ENCODE measurements around the gene PRKCA. TPM values are rescaled to one million over a fixed set of nuclear protein-coding genes. Genes with fewer than 3 reads are reported as not detected.
A peak's percentile ranks its signal among the peaks of the same experiment; 100 is the strongest.

The PRKCA gene
- total and polyA plus RNA-seq, 10 of the 15 experiments (the other 5 are each of a cell fraction or from before 2014, with no cell fraction given) = 0.11 to 14.6 (median 0.72) TPM

DNA sequence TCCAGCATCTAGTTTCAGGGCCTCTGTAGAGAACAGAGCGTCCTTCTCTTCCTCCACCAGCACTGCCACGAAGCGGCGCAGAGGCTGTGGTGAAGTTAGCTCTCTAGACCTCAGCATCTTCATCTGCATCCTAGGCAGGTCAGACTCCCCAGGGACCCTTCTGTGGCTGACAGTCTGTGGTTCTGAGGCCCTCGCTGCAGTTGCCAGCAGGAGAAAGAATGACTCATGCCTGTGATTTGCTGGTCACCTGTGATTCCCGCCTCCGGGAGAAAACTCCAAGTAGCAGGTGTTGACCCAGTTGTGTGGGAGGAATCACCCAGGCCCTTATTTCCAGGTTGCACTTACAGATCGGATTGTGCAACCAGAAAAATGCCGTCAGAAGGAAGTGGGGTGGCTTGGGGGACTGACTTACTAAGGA lies 415.2 kb downstream of the PRKCA start (continued):
- TF ChIP-seq, protein P1, sequence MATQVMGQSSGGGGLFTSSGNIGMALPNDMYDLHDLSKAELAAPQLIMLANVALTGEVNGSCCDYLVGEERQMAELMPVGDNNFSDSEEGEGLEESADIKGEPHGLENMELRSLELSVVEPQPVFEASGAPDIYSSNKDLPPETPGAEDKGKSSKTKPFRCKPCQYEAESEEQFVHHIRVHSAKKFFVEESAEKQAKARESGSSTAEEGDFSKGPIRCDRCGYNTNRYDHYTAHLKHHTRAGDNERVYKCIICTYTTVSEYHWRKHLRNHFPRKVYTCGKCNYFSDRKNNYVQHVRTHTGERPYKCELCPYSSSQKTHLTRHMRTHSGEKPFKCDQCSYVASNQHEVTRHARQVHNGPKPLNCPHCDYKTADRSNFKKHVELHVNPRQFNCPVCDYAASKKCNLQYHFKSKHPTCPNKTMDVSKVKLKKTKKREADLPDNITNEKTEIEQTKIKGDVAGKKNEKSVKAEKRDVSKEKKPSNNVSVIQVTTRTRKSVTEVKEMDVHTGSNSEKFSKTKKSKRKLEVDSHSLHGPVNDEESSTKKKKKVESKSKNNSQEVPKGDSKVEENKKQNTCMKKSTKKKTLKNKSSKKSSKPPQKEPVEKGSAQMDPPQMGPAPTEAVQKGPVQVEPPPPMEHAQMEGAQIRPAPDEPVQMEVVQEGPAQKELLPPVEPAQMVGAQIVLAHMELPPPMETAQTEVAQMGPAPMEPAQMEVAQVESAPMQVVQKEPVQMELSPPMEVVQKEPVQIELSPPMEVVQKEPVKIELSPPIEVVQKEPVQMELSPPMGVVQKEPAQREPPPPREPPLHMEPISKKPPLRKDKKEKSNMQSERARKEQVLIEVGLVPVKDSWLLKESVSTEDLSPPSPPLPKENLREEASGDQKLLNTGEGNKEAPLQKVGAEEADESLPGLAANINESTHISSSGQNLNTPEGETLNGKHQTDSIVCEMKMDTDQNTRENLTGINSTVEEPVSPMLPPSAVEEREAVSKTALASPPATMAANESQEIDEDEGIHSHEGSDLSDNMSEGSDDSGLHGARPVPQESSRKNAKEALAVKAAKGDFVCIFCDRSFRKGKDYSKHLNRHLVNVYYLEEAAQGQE (IDR thresholded peaks at IDR 0.05; ENCODE audit: low read depth, low read length) = no peak
- peak; percentile 80 for TF ChIP-seq NR2F1 (conservative IDR thresholded peaks at IDR 0.05)
- TF ChIP-seq MEF2B (IDR thresholded peaks at IDR 0.05; ENCODE audit: partially characterized antibody, poor library complexity, severe bottlenecking) = peak; percentile 98
- peak; percentile 76 to 78 for TF ChIP-seq BHLHE40 (IDR thresholded peaks at IDR 0.05; ENCODE audit: borderline replicate concordance in 1 of 2, low read depth in 2 of 2, low read length in 1 of 2)
- TF ChIP-seq JUND (IDR thresholded peaks at IDR 0.05; ENCODE audit: low read depth, low read length) = peak; percentile 74; the same call in 1 of the 2 replicates
- TF ChIP-seq, protein P2, sequence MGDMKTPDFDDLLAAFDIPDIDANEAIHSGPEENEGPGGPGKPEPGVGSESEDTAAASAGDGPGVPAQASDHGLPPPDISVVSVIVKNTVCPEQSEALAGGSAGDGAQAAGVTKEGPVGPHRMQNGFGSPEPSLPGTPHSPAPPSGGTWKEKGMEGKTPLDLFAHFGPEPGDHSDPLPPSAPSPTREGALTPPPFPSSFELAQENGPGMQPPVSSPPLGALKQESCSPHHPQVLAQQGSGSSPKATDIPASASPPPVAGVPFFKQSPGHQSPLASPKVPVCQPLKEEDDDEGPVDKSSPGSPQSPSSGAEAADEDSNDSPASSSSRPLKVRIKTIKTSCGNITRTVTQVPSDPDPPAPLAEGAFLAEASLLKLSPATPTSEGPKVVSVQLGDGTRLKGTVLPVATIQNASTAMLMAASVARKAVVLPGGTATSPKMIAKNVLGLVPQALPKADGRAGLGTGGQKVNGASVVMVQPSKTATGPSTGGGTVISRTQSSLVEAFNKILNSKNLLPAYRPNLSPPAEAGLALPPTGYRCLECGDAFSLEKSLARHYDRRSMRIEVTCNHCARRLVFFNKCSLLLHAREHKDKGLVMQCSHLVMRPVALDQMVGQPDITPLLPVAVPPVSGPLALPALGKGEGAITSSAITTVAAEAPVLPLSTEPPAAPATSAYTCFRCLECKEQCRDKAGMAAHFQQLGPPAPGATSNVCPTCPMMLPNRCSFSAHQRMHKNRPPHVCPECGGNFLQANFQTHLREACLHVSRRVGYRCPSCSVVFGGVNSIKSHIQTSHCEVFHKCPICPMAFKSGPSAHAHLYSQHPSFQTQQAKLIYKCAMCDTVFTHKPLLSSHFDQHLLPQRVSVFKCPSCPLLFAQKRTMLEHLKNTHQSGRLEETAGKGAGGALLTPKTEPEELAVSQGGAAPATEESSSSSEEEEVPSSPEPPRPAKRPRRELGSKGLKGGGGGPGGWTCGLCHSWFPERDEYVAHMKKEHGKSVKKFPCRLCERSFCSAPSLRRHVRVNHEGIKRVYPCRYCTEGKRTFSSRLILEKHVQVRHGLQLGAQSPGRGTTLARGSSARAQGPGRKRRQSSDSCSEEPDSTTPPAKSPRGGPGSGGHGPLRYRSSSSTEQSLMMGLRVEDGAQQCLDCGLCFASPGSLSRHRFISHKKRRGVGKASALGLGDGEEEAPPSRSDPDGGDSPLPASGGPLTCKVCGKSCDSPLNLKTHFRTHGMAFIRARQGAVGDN (IDR thresholded peaks at IDR 0.05) = no peak
- TF ChIP-seq, protein P3, sequence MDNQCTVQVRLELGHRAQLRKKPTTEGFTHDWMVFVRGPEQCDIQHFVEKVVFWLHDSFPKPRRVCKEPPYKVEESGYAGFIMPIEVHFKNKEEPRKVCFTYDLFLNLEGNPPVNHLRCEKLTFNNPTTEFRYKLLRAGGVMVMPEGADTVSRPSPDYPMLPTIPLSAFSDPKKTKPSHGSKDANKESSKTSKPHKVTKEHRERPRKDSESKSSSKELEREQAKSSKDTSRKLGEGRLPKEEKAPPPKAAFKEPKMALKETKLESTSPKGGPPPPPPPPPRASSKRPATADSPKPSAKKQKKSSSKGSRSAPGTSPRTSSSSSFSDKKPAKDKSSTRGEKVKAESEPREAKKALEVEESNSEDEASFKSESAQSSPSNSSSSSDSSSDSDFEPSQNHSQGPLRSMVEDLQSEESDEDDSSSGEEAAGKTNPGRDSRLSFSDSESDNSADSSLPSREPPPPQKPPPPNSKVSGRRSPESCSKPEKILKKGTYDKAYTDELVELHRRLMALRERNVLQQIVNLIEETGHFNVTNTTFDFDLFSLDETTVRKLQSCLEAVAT (IDR thresholded peaks at IDR 0.05) = peak; percentile 79
- TF ChIP-seq LARP7 (IDR thresholded peaks at IDR 0.05) = no peak
- peak; percentile 94 for TF ChIP-seq GATAD2B (conservative IDR thresholded peaks at IDR 0.05; ENCODE audit: low read depth)
- no peak for TF ChIP-seq HDAC2 (IDR thresholded peaks at IDR 0.05)
- TF ChIP-seq RFX5 (IDR thresholded peaks at IDR 0.05; ENCODE audit: low read depth, low read length) = no peak
- peak; percentile 84 for TF ChIP-seq EED (IDR thresholded peaks at IDR 0.05; ENCODE audit: low read depth)
- peak; percentile 41; the same call in 1 of the 2 replicates for TF ChIP-seq BACH1 (IDR thresholded peaks at IDR 0.05; ENCODE audit: borderline replicate concordance)
- TF ChIP-seq, protein P4, sequence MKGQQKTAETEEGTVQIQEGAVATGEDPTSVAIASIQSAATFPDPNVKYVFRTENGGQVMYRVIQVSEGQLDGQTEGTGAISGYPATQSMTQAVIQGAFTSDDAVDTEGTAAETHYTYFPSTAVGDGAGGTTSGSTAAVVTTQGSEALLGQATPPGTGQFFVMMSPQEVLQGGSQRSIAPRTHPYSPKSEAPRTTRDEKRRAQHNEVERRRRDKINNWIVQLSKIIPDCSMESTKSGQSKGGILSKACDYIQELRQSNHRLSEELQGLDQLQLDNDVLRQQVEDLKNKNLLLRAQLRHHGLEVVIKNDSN (IDR thresholded peaks at IDR 0.05; ENCODE audit: borderline replicate concordance, extremely low read length, insufficient read depth, low read depth, low read length) = no peak
- no peak for TF ChIP-seq FOXK2 (IDR thresholded peaks at IDR 0.05)
- TF ChIP-seq POLR2AphosphoS2 (IDR thresholded peaks at IDR 0.05; ENCODE audit: low read depth, low read length) = no peak
- no peak for TF ChIP-seq RAD51 (IDR thresholded peaks at IDR 0.05)
- TF ChIP-seq SP1 (IDR thresholded peaks at IDR 0.05; ENCODE audit: low read depth, low read length) = no peak
- TF ChIP-seq EZH2 (IDR thresholded peaks at IDR 0.05; ENCODE audit: borderline replicate concordance, control insufficient read depth, low read depth, low read length) = no peak
- TF ChIP-seq CBFB (IDR thresholded peaks at IDR 0.05; ENCODE audit: low read depth) = peak; percentile 71; the same call in 1 of the 2 replicates
- no peak for TF ChIP-seq KAT2A (conservative IDR thresholded peaks at IDR 0.05; ENCODE audit: control insufficient read depth, low read depth, low read length)

Data from GM12878 (cell line).